Measurements from ENCODE around the gene ANKRD9. TPM values are rescaled to one million over a fixed set of nuclear protein-coding genes. Genes with fewer than 3 reads are reported as not detected.

Gene ANKRD9
- total and polyA plus RNA-seq, 2 donors (not counting 3 experiments of a cell fraction or from before 2014, with no cell fraction given), result 21.0 to 24.6 TPM

- H3K9me3 ChIP-seq (replicated peaks; ENCODE audit: control insufficient read depth, insufficient read depth, low read length), result no peaks in the 10 kb centered on the region
- H3K27me3 ChIP-seq (ENCODE audit: control insufficient read depth in 2 of 2, insufficient read depth in 2 of 2, low read length in 2 of 2), result no peaks in the 10 kb centered on the region
- ChIA-PET POLR2A (no interaction called here), CTCF (interaction anchor here (0.6 to 2.1 kb wide), 3 partner anchors 17 to 61 kb away, joined by 3 to 7 read pairs (median 5); no protein-coding TSS in a partner anchor)
- H2AFZ ChIP-seq (ENCODE audit: low read depth, low read length), result no peak overlapping the region
- no peaks in the 10 kb centered on the region for H3K79me2 ChIP-seq (ENCODE audit: control insufficient read depth, insufficient read depth, low read length)
- FAIRE-seq (no peak), DNase-seq (ENCODE audit: low read depth, low spot score) (no peak)
- H3K9ac ChIP-seq (replicated peaks; ENCODE audit: extremely low read depth, insufficient read depth, low read length), result no peak overlapping the region
- H3K27ac ChIP-seq (ENCODE audit: insufficient read depth, low read depth, low read length), result peak overlapping the region; percentile 75
- peaks cover 23% of the 10 kb centered on the region for H3K4me1 ChIP-seq (ENCODE audit: control insufficient read depth, extremely low read depth, insufficient read depth, low read length)
- dilution Hi-C loops (cut with MboI; ENCODE audit: extremely low pct_ligation_motif_present, low sequenced_read_pairs), result loop anchor here (10.0 kb wide), 1 partner anchor 55 kb away; no protein-coding TSS in a partner anchor
- H3K4me2 ChIP-seq (ENCODE audit: insufficient read depth, low read length), result no peak overlapping the region
- TF ChIP-seq FOS (IDR thresholded peaks at IDR 0.05; ENCODE audit: borderline replicate concordance, insufficient read depth, low read length) (no peak), MYC (IDR thresholded peaks at IDR 0.05; ENCODE audit: low read depth, low read length) (no peak), JUN (IDR thresholded peaks at IDR 0.05; ENCODE audit: borderline replicate concordance, insufficient read depth, insufficient read length, low read depth) (no peak), MAX (IDR thresholded peaks at IDR 0.05; ENCODE audit: insufficient read depth, insufficient read length) (no peak), POLR2AphosphoS5 (IDR thresholded peaks at IDR 0.05; ENCODE audit: insufficient read depth, low read depth, low read length) (no peak), POLR2A (IDR thresholded peaks at IDR 0.05; ENCODE audit: low read depth, low read length) (no peak), CTCF (IDR thresholded peaks at IDR 0.05; ENCODE audit: extremely low read depth in 1 of 2, insufficient read depth in 1 of 2, low read depth in 1 of 2, low read length in 2 of 2) (no peak), GATA2 (IDR thresholded peaks at IDR 0.05; ENCODE audit: insufficient read depth, insufficient read length, low read depth, low read length) (no peak), EZH2 (IDR thresholded peaks at IDR 0.05; ENCODE audit: borderline replicate concordance, low read depth, low read length, severe bottlenecking) (no peak)
- H4K20me1 ChIP-seq (replicated peaks; ENCODE audit: control insufficient read depth, extremely low read depth, insufficient read depth, low read length), result no peaks in the 10 kb centered on the region
- H3K36me3 ChIP-seq (ENCODE audit: control insufficient read depth in 2 of 2, extremely low read depth in 1 of 2, insufficient read depth in 2 of 2, low read length in 2 of 2), result peaks cover 0 to 18% of the 10 kb centered on the region in 2 experiments
- intact Hi-C loops (cut with micrococcal nuclease), result loop anchor here (10.0 kb wide), 1 partner anchor 135 kb away; the partner anchor contains the start of genes CINP and TECPR2
- H3K9me1 ChIP-seq (replicated peaks; ENCODE audit: control insufficient read depth, extremely low read depth, insufficient read depth, low read length), result no peaks in the 10 kb centered on the region
- TSS peak; percentile 20 for BruUV-seq (replicated peaks)
- H3K4me3 ChIP-seq (replicated peaks in 1 of 3; ENCODE audit: insufficient read depth in 1 of 3, low read depth in 1 of 3, low read length in 3 of 3), result no peak overlapping the region
Measured at GRCh38 chr14:102499401-102500157, 10.0 kb downstream of the ANKRD9 start.
